K562 treated with DMSO at 1 percent for 12 hours (cell line): Measurements from ENCODE around the gene HOXB7. TPM values are rescaled to one million over a fixed set of nuclear protein-coding genes. Genes with fewer than 3 reads are reported as not detected.

Experiments
- total RNA-seq: library from RNA; unstranded; fragments of 300-600 nt; gene quantifications from 2 replicates; pipeline ENCODE4 v1.2.3, GENCODE V29; 2022; ENCODE audit not compliant: insufficient read depth

The HOXB7 gene
- 21.9 and 23.0 TPM in 2 replicates for total RNA-seq

DNA sequence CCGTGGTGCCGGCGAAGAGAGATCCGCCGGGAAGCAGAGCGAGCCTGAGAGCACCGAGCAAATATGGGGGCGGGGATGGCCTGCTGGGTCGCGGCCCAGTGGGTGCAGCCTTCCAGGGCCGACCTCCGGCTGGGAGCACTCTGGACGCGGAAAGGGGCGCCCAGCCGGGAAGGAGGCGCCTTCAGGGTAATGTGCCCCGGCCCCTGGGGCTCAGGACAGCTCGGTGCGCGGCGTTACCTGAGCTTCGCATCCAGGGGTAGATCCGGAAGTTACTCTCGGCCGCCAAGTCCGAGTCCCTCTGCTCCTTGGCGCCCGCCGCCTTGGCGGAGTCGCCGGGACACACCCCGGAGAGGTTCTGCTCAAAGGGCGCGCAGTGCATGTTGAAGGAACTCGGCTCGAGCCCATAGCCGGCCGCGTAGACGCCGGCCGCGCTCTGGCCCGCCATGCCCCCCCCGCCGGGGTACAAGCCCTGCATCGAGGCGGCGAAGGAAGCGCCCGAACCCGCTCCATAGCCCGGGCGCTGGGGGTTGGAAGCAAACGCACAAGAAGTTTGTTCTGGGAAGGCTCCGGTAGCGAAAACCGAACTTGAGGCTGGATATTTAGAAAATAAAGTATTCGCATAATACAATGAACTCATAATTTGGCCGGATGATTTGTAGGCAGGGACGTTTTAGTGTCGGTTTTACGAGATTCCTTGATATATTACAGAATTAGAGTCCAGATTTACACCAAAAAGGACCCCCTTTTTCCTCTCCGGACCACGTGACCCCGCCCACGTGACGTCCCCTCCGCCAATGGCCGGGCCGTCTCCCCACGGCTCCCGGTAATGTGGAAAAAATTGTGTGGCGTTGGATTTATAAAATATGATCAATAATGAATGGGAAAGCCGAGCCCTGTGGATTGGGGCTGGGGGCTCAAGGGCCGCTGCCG is at the start of gene HOXB7:
HOXB7 (minus strand) TSS at position 736 of the 930 bp plus-strand sequence; CDS start at position 637, 99 bp downstream.

GRCh38 chr17:48626245-48627117 is 15.7 kb upstream of the HOXB7 start, which contains the start of gene HOXB9:
HOXB9 (minus strand) TSS chr17:48626358; CDS start chr17:48626269, 89 bp downstream.

GRCh38 chr17:48615047-48615962 is 4.5 kb upstream of the HOXB7 start, which contains the start of gene HOXB8:
HOXB8 (minus strand) TSS chr17:48615292; CDS start chr17:48614704, 588 bp downstream.

GRCh38 chr17:48604770-48605329 is 6.0 kb downstream of the HOXB7 start, which contains the start of gene HOXB6:
HOXB6 (minus strand) TSS chr17:48604986; CDS start chr17:48598150, 6,836 bp downstream.

GRCh38 chr17:48593126-48593829 is 17.5 kb downstream of the HOXB7 start, which contains the start of gene HOXB5:
HOXB5 (minus strand) TSS chr17:48593779; CDS start chr17:48593682, 97 bp downstream.

GRCh38 chr17:48589831-48590606 is 20.8 kb downstream of the HOXB7 start, which contains the start of gene HOXB3:
HOXB3 (minus strand) TSS chr17:48590241; CDS start chr17:48552474, 37,767 bp downstream.

DNA sequence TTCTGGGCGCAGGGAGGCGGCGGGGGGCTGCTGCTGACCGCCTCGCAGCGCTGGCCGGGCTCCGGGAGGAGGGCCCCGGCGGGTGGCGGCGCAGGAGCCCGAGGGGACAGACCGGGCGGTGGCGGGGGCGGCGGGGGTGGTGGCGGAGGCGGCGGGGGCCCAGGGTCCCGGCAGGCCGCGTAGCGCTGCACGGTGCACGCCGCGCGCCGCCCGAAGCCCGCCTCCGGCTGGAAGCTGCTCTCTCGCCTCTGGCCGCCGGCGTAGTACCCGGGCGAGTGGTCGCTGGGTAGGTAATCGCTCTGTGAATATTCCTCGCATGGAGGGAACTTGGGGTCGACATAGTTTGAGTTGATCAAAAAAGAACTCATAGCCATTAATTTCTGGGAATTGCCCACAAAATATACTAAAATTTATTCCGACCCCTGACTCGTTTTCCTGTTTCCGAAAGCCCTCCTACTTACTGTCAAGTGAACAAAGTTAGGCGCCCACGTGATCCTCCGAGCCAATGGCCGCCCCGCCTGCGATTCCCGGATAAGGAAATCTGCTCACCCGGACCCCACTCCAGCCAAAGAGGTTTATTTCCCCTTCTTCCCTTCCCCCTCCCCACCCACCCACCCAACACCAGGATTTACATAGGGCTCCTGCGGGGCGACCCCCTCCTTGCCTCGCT is 32.7 kb downstream of the HOXB7 start, which contains the start of gene HOXB4:
HOXB4 (minus strand) TSS at position 405 of the 670 bp plus-strand sequence; CDS start at position 374, 31 bp downstream.

Other genes starting within 250 kb of the HOXB7 start
- 1.8 TPM in 1 of 2 replicates, not detected in the other for gene SKAP1, start 180.8 kb downstream of the HOXB7 start, total RNA-seq
- not detected in 2 replicates for gene HOXB1, start 80.0 kb downstream of the HOXB7 start, total RNA-seq
- 79.5 and 94.6 TPM in 2 replicates for gene HOXB2, start 65.9 kb downstream of the HOXB7 start, total RNA-seq
- gene HOXB4, start 32.7 kb downstream of the HOXB7 start, total RNA-seq = 13.6 and 20.0 TPM in 2 replicates
- 15.0 and 35.7 TPM in 2 replicates for gene HOXB3, start 20.8 kb downstream of the HOXB7 start, total RNA-seq
- 3.7 and 9.2 TPM in 2 replicates for gene HOXB5, start 17.2 kb downstream of the HOXB7 start, total RNA-seq
- 15.2 and 16.0 TPM in 2 replicates for gene HOXB6, start 6.0 kb downstream of the HOXB7 start, total RNA-seq
- gene HOXB8, start 4.3 kb upstream of the HOXB7 start, total RNA-seq = 21.9 and 37.9 TPM in 2 replicates
- 103 and 184 TPM in 2 replicates for gene HOXB9, start 15.3 kb upstream of the HOXB7 start, total RNA-seq
- gene PRAC1, start 111.5 kb upstream of the HOXB7 start, total RNA-seq = not detected in 2 replicates
- not detected in 2 replicates for gene PRAC2, start 112.2 kb upstream of the HOXB7 start, total RNA-seq
- gene HOXB13, start 117.7 kb upstream of the HOXB7 start, total RNA-seq = not detected in 2 replicates
- not detected in 2 replicates for gene TTLL6, start 206.2 kb upstream of the HOXB7 start, total RNA-seq
- 48.6 and 84.9 TPM in 2 replicates for gene CALCOCO2, start 220.0 kb upstream of the HOXB7 start, total RNA-seq